HG02970 (cell line): ENCODE data around the gene POU4F1.

Source experiments
- ATAC-seq: cut with Tn5 transposase; IDR thresholded peaks from one replicate; pipeline ENCODE4 v1.9.1; 2021; ENCODE audit warnings: mild to moderate bottlenecking, moderate library complexity, moderate number of reproducible peaks; ENCODE audit not compliant: unreplicated experiment, low FRiP score

Gene POU4F1

DNA sequence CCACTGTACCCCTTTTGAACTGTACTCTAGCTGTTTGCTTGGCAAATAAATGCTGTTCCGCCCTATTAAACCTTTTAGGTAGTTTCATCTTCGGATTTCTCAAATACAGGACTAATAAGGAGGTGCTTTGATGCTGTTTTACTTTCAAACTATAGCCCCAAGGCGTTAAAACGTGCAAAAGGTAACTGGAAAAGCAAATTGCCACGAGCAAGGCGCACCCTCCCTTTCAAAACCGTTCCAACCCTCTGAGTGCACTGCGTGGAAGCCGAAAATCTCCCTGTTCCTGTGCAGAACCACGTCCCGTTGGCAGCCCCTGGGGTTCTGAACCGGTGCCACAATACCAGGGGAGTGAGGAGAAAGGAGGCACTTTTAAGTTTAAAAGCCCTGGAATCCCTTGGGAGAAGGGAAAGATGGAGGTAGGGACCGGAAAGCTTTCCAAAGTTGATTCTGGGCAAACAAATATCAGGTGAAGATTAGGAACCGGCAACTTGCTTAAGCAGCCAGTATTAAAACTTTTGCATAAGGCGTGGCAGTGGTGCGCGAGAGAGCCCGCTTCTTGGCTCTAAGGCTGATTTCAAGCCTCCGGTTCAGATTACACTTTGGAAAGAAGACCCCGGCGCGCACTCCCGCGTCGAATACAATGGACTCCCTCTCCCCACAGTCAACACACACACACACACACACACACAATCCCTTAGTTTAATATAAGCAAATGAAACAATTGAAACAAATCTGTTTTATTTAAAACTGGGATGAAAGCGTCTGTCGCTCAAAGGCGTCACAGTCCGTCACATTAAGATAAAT lies 9.5 kb downstream of the POU4F1 start:
- ATAC-seq, result no peak

DNA sequence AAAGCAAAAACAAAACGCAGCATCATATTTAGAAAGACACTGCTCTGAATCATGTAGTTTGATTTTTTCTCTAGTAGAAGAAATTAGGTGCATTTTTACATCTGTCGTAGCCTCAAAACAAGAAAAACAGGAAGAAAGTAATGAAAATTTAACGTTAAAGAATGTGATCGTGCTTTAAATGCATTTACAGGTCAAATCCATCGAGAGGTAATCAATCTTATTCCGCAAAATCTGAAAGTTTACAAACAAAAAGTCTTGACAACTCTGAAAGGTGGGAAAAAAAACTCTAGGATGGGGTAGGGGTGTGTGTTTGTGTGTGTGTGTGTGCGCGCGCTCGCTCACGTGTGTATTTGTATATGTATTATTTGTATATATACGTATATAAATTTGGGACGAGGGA lies 10.2 kb downstream of the POU4F1 start:
- no peak for ATAC-seq

DNA sequence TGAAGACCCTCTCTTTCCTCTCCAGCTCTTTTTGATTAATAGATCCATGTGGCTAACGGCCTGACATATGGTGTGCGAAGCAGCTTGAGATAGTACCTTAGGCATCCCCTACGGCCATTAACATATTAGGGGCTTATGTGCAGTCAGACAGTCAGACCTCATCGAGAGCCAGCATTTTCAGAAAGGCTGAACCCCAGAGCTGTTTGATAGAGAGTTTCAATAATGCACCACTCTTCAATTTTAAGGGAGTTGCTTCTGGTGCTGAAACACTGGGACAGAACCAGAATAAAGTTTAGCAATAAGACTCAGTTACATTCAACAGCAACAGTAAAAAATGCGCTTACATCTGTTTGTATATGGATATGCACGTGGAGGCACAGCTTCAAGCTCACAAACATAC lies 10.8 kb downstream of the POU4F1 start:
- no peak for ATAC-seq

DNA sequence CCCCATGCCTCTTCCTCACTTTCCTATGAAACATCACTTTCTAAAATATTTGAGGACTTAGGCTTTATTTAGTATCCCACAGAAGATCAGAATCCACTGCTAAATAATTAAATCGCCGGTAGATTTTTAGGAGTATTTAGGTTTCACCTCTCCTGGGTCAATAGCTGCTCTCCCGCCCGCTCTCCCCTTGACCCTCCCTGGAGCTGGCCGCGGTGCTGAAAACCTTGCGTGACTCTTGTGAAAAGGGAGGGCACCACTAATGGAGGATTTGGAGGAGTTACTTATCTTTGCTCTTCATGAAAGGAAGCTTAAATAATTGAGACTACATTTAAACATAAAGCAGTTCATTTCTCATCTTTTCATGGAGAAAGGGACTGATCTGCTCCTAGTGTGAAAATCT lies 14.1 kb downstream of the POU4F1 start:
- ATAC-seq, result no peak

DNA sequence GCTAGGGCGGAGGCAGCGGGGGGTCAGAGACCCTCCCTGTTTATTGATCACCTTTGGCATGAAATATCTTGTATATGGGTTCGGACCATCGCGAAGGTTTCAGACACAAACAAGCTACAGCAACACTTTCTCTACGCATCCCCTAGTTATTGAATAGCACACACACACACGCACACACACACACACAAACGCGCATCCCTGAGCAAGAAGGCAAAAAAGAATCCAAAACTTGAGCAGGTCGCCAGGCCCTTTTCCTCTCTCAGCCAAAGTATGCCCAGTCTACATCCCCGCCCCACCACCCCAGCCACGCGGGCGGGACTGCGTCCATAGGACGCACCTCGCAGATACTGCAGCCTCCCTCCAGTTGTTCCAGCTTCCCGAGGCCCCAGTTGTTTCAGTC lies 16.0 kb downstream of the POU4F1 start:
- no peak for ATAC-seq

DNA sequence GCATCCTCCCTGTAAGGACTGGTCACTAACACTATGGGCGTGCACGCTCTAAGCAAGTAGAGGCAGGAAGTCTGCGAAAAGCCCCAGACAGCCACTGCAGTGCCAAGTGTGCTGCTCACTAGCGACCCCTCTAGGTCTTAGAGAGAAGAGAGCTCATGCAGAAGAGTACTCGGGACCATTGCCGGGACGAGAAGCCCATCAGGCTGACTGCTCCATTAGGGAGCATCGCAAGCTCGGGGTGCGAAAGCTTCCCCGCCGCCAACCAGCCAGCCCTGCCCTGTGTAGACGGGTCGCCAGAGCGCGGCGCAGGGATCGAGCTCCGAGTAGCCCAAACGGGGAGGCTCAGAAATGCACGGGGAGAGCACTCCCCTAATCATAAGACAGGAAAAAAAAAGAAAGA lies 16.6 kb downstream of the POU4F1 start:
- no peak for ATAC-seq

DNA sequence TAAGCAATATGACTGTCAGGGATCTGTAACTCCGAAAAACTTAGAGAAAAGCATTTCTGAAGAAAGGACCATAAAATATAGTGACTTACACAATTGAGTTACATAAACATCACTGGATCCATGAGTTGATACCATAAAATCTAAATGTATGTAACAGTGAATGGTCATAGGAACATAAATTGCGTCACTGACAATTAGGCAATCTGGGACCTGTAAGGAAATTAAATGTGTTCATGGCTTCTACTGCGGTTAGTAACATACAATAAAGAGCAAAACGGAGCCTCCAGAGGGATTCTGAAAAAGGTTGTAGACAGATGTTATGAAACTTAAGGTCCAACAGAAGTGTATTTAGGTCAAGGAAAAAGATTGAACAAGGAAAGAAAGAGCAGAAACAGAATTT lies 27.1 kb downstream of the POU4F1 start:
- no peak for ATAC-seq

DNA sequence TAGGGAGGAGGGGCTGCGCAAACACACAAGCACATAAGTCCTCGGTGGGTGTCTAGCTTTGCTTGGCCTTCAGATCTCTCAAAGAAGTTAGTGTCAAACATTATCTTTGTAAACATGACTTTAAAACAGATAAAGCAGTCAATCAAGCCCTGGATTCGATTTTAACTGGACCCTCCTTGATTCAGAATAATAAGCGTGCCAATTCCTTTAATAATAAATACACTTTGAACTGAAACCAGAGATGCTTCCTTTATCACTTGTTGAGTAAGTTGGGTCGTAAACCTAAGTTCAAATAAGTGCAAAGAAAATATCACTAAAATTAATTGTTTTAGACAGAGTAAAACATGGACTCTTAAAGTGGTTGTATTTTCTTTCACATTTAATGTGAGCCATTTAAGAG lies 30.9 kb downstream of the POU4F1 start:
- ATAC-seq, result no peak

DNA sequence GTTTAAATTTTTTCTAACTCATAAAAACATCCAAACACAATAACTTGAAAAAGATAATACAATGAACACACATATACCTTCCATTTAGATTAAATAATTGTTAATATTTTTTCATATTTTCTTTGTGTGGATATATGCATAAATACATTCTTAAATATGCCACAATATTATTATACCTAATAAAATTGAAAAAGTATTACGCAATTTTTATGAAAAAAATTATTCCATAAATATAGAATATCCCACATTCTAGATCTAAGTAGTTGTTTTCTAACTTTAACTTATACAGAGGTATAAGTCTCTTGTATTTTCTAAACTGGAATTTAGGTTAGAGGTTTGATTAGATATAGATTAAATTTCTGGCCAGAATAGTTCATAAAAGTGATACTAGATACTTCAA lies 34.3 kb downstream of the POU4F1 start:
- ATAC-seq, result no peak

DNA sequence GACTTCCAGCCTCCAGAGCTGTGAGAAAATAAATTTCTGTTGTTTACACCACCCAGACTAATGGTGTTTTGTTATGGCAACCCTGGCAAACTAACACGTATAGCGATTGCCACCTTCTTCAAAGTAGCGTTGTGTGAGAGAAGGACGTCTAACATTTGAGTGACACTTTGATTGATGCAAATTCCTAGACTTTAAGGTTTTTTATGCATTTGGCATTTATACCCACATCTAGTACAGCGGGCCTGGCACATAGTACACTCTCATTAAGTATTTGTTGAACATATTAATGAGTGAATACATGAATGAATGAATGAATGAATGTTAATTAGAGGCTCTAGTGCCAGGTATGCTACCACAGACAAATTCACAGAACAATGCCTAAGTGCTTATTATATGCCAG lies 36.7 kb downstream of the POU4F1 start:
- no peak for ATAC-seq

DNA sequence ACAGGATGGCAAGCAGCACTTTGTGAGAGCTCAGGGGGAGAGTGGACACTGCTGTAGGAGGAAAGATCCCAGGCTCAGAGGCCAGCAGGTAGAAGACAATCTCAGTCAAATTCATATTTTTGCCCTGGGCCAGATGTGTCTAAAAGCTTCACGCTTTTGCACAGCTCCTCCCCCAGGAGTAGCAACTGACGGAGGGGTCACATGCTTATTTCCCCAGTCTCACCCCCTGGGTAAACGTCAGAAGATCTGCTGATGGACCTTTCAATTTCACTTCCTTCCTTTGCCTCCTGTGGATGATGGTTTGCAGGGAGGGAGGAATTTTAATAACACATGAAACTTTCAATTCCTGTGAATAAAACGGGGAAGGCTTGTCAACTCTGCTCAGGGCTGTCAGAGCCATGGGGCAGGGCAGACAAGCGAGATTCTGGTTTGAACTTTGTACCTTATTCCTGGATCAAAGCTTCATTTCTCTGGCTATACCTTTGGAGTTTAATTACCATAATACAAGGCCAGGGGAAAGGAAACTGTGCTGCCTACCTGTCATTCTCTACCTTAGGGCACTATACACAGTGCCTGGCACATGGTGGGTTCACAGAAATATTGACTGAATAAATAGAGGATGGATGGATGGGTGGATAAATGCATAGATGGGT lies 41.0 kb downstream of the POU4F1 start:
- no peak for ATAC-seq
